OCI-LY3 (cell line): ENCODE data around the gene IRF2BP2.

Source experiments
- H2AFZ ChIP-seq: fragments of 200-600, 300-600 bp; shearing (Covaris generic); 2 replicates; pipeline ENCODE4 v1.6.0; 2014; ENCODE audit warnings: antibody characterized with exemption, low read depth, low read length
- H3K27ac ChIP-seq: fragments of 200-600, 300-600 bp; sonication (generic); 2 replicates; pipeline ENCODE4 v1.5.1; 2014; ENCODE audit warnings: mild to moderate bottlenecking, low read length, moderate library complexity, mixed read lengths
- H3K27me3 ChIP-seq: fragments of 200-600, 300-600 bp; sonication (generic); 2 replicates; pipeline ENCODE4 v1.6.1; 2014; ENCODE audit warnings: low read depth, low read length, mixed read lengths
- H3K36me3 ChIP-seq: fragments of 200-600, 300-600 bp; sonication (generic); replicated peaks from 2 replicates; pipeline ENCODE3; 2014; ENCODE audit warnings: low read depth, low read length, mixed read lengths
- H3K4me1 ChIP-seq: fragments of 300-600, 200-600 bp; sonication (generic); 2 replicates; pipeline ENCODE4 v1.6.1; 2014; ENCODE audit warnings: low read length, mixed read lengths
- H3K4me2 ChIP-seq: fragments of 200-600, 300-600 bp; sonication (generic); 2 replicates; pipeline ENCODE4 v1.6.1; 2014; ENCODE audit warnings: low read length, mixed read lengths
- H3K4me3 ChIP-seq: fragments of 300-600, 200-600 bp; sonication (generic); 2 replicates; pipeline ENCODE4 v1.5.1; 2014; ENCODE audit warnings: antibody characterized with exemption, mild to moderate bottlenecking, low read length, moderate library complexity
- H3K79me2 ChIP-seq: fragments of 300-600, 200-600 bp; shearing (Covaris generic); 2 replicates; pipeline ENCODE4 v1.6.1; 2014; ENCODE audit warnings: mild to moderate bottlenecking, low read length, mixed read lengths
- H3K9ac ChIP-seq: fragments of 300-600, 200-600 bp; shearing (Covaris generic); 2 replicates; pipeline ENCODE4 v1.6.0; 2014; ENCODE audit warnings: mild to moderate bottlenecking, low read length, moderate library complexity
- H3K9me3 ChIP-seq: fragments of 200-600, 300-600 bp; shearing (Covaris generic); 2 replicates; pipeline ENCODE4 v1.6.1; 2014; ENCODE audit warnings: low read length, mixed read lengths; ENCODE audit not compliant: insufficient read depth
- H4K20me1 ChIP-seq: fragments of 200-600, 300-600 bp; sonication (generic); 2 replicates; pipeline ENCODE4 v1.6.1; 2016; ENCODE audit warnings: low read length, mixed read lengths; ENCODE audit not compliant: insufficient read depth
- CTCF ChIP-seq: fragments of 200-600, 300-600 bp; sonication (generic); IDR thresholded peaks from 2 replicates; pipeline ENCODE4 v1.5.1; 2014; ENCODE audit warnings: antibody characterized with exemption, low read length, low read depth
- EZH2phosphoT487 ChIP-seq: fragments of 200-600 bp; shearing (Covaris generic); IDR thresholded peaks from 2 replicates; pipeline ENCODE4 v1.6.1; 2018; ENCODE audit warnings: antibody characterized with exemption, mixed run types, low read depth

Gene IRF2BP2

GRCh38 chr1:234593109-234593508 lies 16.9 kb downstream of the IRF2BP2 start:
- H3K27ac ChIP-seq: no peak overlapping the region
- no peaks in the 10 kb centered on the region for H4K20me1 ChIP-seq
- 0 out of 2 replicates have a peak, but pooled peaks cover 3% of the 10 kb centered on the region for H3K27me3 ChIP-seq
- H3K4me2 ChIP-seq: no peak overlapping the region
- H3K36me3 ChIP-seq: no peaks in the 10 kb centered on the region
- TF ChIP-seq CTCF (no peak), EZH2phosphoT487 (no peak)
- peaks cover 16% of the 10 kb centered on the region for H3K4me1 ChIP-seq
- no peak overlapping the region for H2AFZ ChIP-seq
- no peak overlapping the region for H3K4me3 ChIP-seq
- H3K9ac ChIP-seq: no peak overlapping the region
- no peaks in the 10 kb centered on the region for H3K79me2 ChIP-seq
- H3K9me3 ChIP-seq: no peaks in the 10 kb centered on the region

- Histone ChIP-seq H3K4me3 (no peak overlapping the region), H3K27ac (no peak overlapping the region), H2AFZ (no peak overlapping the region), H3K79me2 (no peaks in the 10 kb centered on the region), H3K27me3 (0 out of 2 replicates have a peak, but pooled peaks cover 3% of the 10 kb centered on the region), H3K4me1 (peaks cover 11% of the 10 kb centered on the region), H3K4me2 (no peak overlapping the region), H3K9me3 (no peaks in the 10 kb centered on the region), H3K9ac (no peak overlapping the region), H3K36me3 (no peaks in the 10 kb centered on the region), H4K20me1 (no peaks in the 10 kb centered on the region)
- TF ChIP-seq CTCF (peak; percentile 31), EZH2phosphoT487 (no peak)
Measured at GRCh38 chr1:234592240-234592639, 17.7 kb downstream of the IRF2BP2 start.

- Histone ChIP-seq H3K36me3 (no peaks in the 10 kb centered on the region), H4K20me1 (no peaks in the 10 kb centered on the region), H3K79me2 (no peaks in the 10 kb centered on the region), H3K4me2 (no peak overlapping the region), H3K4me1 (peaks cover 14% of the 10 kb centered on the region), H2AFZ (no peak overlapping the region), H3K4me3 (no peak overlapping the region), H3K27me3 (0 out of 2 replicates have a peak, but pooled peaks cover 3% of the 10 kb centered on the region), H3K27ac (no peak overlapping the region), H3K9me3 (no peaks in the 10 kb centered on the region), H3K9ac (no peak overlapping the region)
- no peak for TF ChIP-seq EZH2phosphoT487
- TF ChIP-seq CTCF: no peak
Measured at GRCh38 chr1:234591131-234591530, 18.8 kb downstream of the IRF2BP2 start.

GRCh38 chr1:234589854-234590620 lies 19.9 kb downstream of the IRF2BP2 start:
- H3K27ac ChIP-seq: no peak overlapping the region

More at GRCh38 chr1:234589854-234590620, 19.9 kb downstream of the IRF2BP2 start:
- H2AFZ ChIP-seq: no peak overlapping the region
- no peak overlapping the region for H3K4me2 ChIP-seq
- H3K36me3 ChIP-seq: no peaks in the 10 kb centered on the region
- H3K79me2 ChIP-seq: no peaks in the 10 kb centered on the region
- H4K20me1 ChIP-seq: no peaks in the 10 kb centered on the region
- no peaks in the 10 kb centered on the region for H3K9me3 ChIP-seq
- H3K4me1 ChIP-seq: peaks cover 14% of the 10 kb centered on the region
- no peak for TF ChIP-seq EZH2phosphoT487
- TF ChIP-seq CTCF: no peak
- H3K27me3 ChIP-seq: peaks cover 5% of the 10 kb centered on the region; the same call in 1 of the 2 replicates
- H3K9ac ChIP-seq: no peak overlapping the region
- no peak overlapping the region for H3K4me3 ChIP-seq
